GM23338 (cell line): ENCODE results near the gene ZP3. TPM values are rescaled to one million over a fixed set of nuclear protein-coding genes. Genes with fewer than 3 reads are reported as not detected.

ENCODE experiments used
- ATAC-seq: fragments of 200-7000 bp; cut with Tn5 transposase; 3 replicates; pipeline ENCODE4 v1.9.1; 2020
- DNase-seq: peaks from one replicate; pipeline ENCODE4 v3.0.0-alpha.2; 2015; ENCODE audit warnings: low spot score
- H2AFZ ChIP-seq: fragments of 200-600 bp; sonication (generic); 2 replicates; pipeline ENCODE4 v1.8.0; 2016; ENCODE audit warnings: antibody characterized with exemption, mild to moderate bottlenecking, moderate library complexity
- H3F3A ChIP-seq: fragments of 200-600 bp; sonication (generic); replicated peaks from 2 replicates; pipeline ENCODE4 v1.8.0; 2017; ENCODE audit warnings: antibody characterized with exemption, mixed run types, low read depth
- H3K27ac ChIP-seq: fragments of 200-600 bp; sonication (generic); 2 replicates; pipeline ENCODE4 v1.6.1; 2016; ENCODE audit warnings: low read depth
- H3K27me3 ChIP-seq: fragments of 200-600 bp; sonication (generic); 2 replicates; pipeline ENCODE4 v1.8.0; 2016; ENCODE audit warnings: mild to moderate bottlenecking, mixed run types, moderate library complexity; ENCODE audit not compliant: insufficient read depth
- H3K36me3 ChIP-seq: fragments of 200-600 bp; sonication (generic); 2 replicates; pipeline ENCODE4 v1.8.0; 2016; ENCODE audit warnings: mild to moderate bottlenecking; ENCODE audit not compliant: insufficient read depth
- H3K4me1 ChIP-seq: fragments of 200-600 bp; sonication (generic); 2 replicates; pipeline ENCODE4 v1.8.0; 2016; ENCODE audit warnings: mild to moderate bottlenecking, moderate library complexity; ENCODE audit not compliant: insufficient read depth
- H3K4me2 ChIP-seq: fragments of 200-600 bp; sonication (generic); 2 replicates; pipeline ENCODE4 v1.7.1; 2017; ENCODE audit warnings: mixed run types
- H3K4me3 ChIP-seq: fragments of 200-600 bp; sonication (generic); 2 replicates; pipeline ENCODE4 v1.6.1; 2016; ENCODE audit warnings: mixed run types
- H3K79me2 ChIP-seq: fragments of 200-600 bp; sonication (generic); replicated peaks from 2 replicates; pipeline ENCODE4 v1.8.0; 2017; ENCODE audit warnings: mild to moderate bottlenecking; ENCODE audit not compliant: insufficient read depth
- H3K9me2 ChIP-seq: fragments of 200-600 bp; sonication (generic); 2 replicates; pipeline ENCODE4 v1.8.0; 2017; ENCODE audit not compliant: insufficient read depth
- H4K20me1 ChIP-seq: fragments of 200-600 bp; sonication (generic); replicated peaks from 2 replicates; pipeline ENCODE4 v1.8.0; 2017; ENCODE audit warnings: mild to moderate bottlenecking; ENCODE audit not compliant: insufficient read depth
- H3K27ac Mint-ChIP-seq: 2 replicates; pipeline ENCODE4 v1.8.0; 2020; ENCODE audit warnings: inconsistent platforms, mild to moderate bottlenecking, moderate library complexity, mixed read lengths
- H3K27me3 Mint-ChIP-seq: 3 replicates; pipeline ENCODE4 v1.8.0; 2022; ENCODE audit warnings: low read depth, mild to moderate bottlenecking, moderate library complexity, mixed read lengths, inconsistent platforms; ENCODE audit not compliant: insufficient read depth, poor library complexity
- H3K36me3 Mint-ChIP-seq: 3 replicates; pipeline ENCODE4 v1.8.0; 2021; ENCODE audit warnings: low read depth, mild to moderate bottlenecking, inconsistent platforms, moderate library complexity, mixed read lengths
- H3K4me1 Mint-ChIP-seq: 3 replicates; pipeline ENCODE4 v1.8.0; 2020; ENCODE audit warnings: mild to moderate bottlenecking, inconsistent platforms, mixed read lengths
- H3K4me3 Mint-ChIP-seq: 3 replicates; pipeline ENCODE4 v1.8.0; 2021; ENCODE audit warnings: moderate library complexity, mild to moderate bottlenecking, inconsistent platforms, mixed read lengths
- H3K9me3 Mint-ChIP-seq: 3 replicates; pipeline ENCODE4 v1.8.0; 2020; ENCODE audit warnings: moderate library complexity, mild to moderate bottlenecking, inconsistent platforms, mixed read lengths
- CREB1 ChIP-seq: fragments of 250-450 bp; sonication (Bioruptor Pico); IDR thresholded peaks from 2 replicates; pipeline ENCODE4 v1.5.0; 2020; ENCODE audit warnings: low read depth, mild to moderate bottlenecking, moderate library complexity
- ETS1 ChIP-seq: IDR thresholded peaks from 2 replicates; pipeline ENCODE4 v1.6.1; 2016; ENCODE audit warnings: antibody characterized with exemption
- EZH2phosphoT487 ChIP-seq: fragments of 200-600 bp; sonication (generic); IDR thresholded peaks from one replicate; pipeline ENCODE4 v1.8.1; 2018; ENCODE audit warnings: antibody characterized with exemption; ENCODE audit not compliant: unreplicated experiment
- JUNB ChIP-seq: IDR thresholded peaks from one replicate; pipeline ENCODE4 v1.6.1; 2016; ENCODE audit warnings: antibody characterized with exemption; ENCODE audit not compliant: unreplicated experiment
- POLR2AphosphoS5 ChIP-seq: IDR thresholded peaks from 2 replicates; pipeline ENCODE4 v1.6.1; 2016; ENCODE audit warnings: antibody characterized with exemption, low read depth
- STAT1 ChIP-seq: IDR thresholded peaks from one replicate; pipeline ENCODE4 v1.6.1; 2016; ENCODE audit warnings: antibody characterized with exemption; ENCODE audit not compliant: unreplicated experiment
- ZNF114 ChIP-seq: fragments of 250-450 bp; sonication (Bioruptor Pico); IDR thresholded peaks from 2 replicates; pipeline ENCODE4 v1.5.0; 2020; ENCODE audit warnings: mild to moderate bottlenecking, moderate library complexity
- ZNF462 ChIP-seq: fragments of 250-450 bp; sonication (Bioruptor Pico); IDR thresholded peaks from 2 replicates; pipeline ENCODE4 v1.5.0; 2020; ENCODE audit warnings: mild to moderate bottlenecking, moderate library complexity
- polyA plus RNA-seq: library from polyadenylated mRNA; unstranded; fragments of >200 nt; fragmentation: Nextera tagmentation; extraction: Ambion mirVana; gene quantifications from 2 replicates; pipeline ENCODE4 v1.2.1, GENCODE V29; 2016
- total RNA-seq: library from RNA; depleted of rRNA; stranded (reverse); fragments of >200 nt; shearing (Covaris generic); gene quantifications from 2 replicates; pipeline ENCODE4 v1.2.3, GENCODE V29; 2014

ZP3 gene
- total and polyA plus RNA-seq, 2 experiments from 2014 or later: 5.1 to 9.6 TPM

- TF ChIP-seq JUNB: no peak
- no peak for TF ChIP-seq CREB1
- no peak for TF ChIP-seq ZNF462 (CRISPR knock-in tag)
- TF ChIP-seq EZH2phosphoT487: no peak
- no peak for TF ChIP-seq ETS1
These were observed 28.6 kb upstream of the ZP3 start (continued) for GRCh38 chr7:76395965-76396726.

GRCh38 chr7:76396864-76397263 is 27.9 kb upstream of the ZP3 start:
- ATAC-seq (no peak), DNase-seq (no peak)
- Mint-ChIP-seq H3K36me3 (no peaks in the 10 kb centered on the region; the same call in 2 of the 3 replicates), H3K9me3 (no peaks in the 10 kb centered on the region), H3K4me3 (no peak overlapping the region), H3K27ac (no peak overlapping the region), H3K4me1 (peaks cover 26% of the 10 kb centered on the region), H3K27me3 (peaks cover 33% of the 10 kb centered on the region)
- Histone ChIP-seq H3K36me3 (no peaks in the 10 kb centered on the region), H3F3A (peaks cover 28% of the 10 kb centered on the region), H3K27ac (no peak overlapping the region), H3K9me2 (no peaks in the 10 kb centered on the region), H3K4me1 (peaks cover 29% of the 10 kb centered on the region), H3K27me3 (peaks cover 9% of the 10 kb centered on the region), H3K79me2 (no peaks in the 10 kb centered on the region), H3K4me3 (peak overlapping the region; percentile 49; the same call in 1 of the 2 replicates), H4K20me1 (no peaks in the 10 kb centered on the region), H3K4me2 (peak overlapping the region; percentile 66; the same call in 1 of the 2 replicates), H2AFZ (no peak overlapping the region)
- no peak for TF ChIP-seq ZNF462 (CRISPR knock-in tag)
- no peak for TF ChIP-seq JUNB
- TF ChIP-seq STAT1: no peak
- no peak for TF ChIP-seq POLR2AphosphoS5
- TF ChIP-seq ZNF114: no peak
- TF ChIP-seq CREB1: no peak
